ENCODE results near the gene IL6. TPM values are rescaled to one million over a fixed set of nuclear protein-coding genes. Genes with fewer than 3 reads are reported as not detected.

The IL6 gene
- total and polyA plus RNA-seq, 10 of the 15 experiments (the other 5 are each of a cell fraction or from before 2014, with no cell fraction given) = not detected

GRCh38 chr7:22695476-22696132 is 31.4 kb upstream of the IL6 start (continued):
- TF ChIP-seq CHD2 (IDR thresholded peaks at IDR 0.05; ENCODE audit: borderline replicate concordance, low read depth, low read length) (no peak), MLLT1 (IDR thresholded peaks at IDR 0.05) (no peak), MAX (IDR thresholded peaks at IDR 0.05; ENCODE audit: low read depth, low read length) (no peak), RFX5 (IDR thresholded peaks at IDR 0.05; ENCODE audit: low read depth, low read length) (no peak)

DNA sequence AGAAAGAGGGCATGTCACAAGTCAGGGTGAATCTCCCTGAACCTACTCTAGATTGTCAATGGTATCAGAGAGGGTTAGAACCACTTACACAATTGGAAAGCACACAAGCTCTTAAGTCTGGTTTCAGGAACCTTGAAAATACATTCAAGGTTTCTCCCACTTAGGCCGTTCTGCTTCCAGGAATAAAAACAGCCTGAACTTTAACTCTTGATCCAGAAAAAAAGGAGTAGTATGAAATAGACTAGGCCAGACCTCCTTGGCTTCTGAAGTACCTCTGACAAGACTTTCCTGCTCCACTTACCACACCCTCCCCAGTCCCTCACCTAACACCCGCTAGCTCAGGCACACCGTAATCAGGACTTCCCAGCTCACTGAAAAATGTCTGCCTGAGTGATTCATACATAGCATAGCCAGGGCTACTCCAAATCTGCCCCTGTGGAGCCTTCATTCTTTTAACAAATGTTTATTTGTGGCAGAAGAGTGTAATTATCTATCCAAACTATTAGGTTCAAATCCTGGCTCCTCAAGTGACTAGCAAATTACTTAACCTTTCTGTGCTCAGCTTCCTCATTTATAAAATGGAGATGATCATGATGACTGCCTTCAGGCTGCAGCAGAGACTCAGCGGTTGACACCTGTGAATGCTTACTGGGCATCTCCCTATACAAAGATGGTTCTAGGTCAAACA is 30.3 kb upstream of the IL6 start:
- no peaks in the 10 kb centered on the region for H3K79me2 ChIP-seq (ENCODE audit: control insufficient read depth, insufficient read depth, low read length)
- in situ Hi-C loops (cut with MboI) (no loop called here), intact Hi-C loops (cut with micrococcal nuclease; ENCODE audit: unreplicated experiment) (no loop called here)
- H2AFZ ChIP-seq (ENCODE audit: control insufficient read depth, low read depth, low read length) = no peak overlapping the region
- FAIRE-seq = no peak
- BruUV-seq (replicated peaks) = no TSS peak
- DNase-seq (ENCODE audit: low read depth, low spot score) = no peak
- ATAC-seq = no peak
- no peak overlapping the region for H3K9ac ChIP-seq (ENCODE audit: control insufficient read depth, insufficient read depth, low read length)
- H3K4me1 ChIP-seq (ENCODE audit: control insufficient read depth, insufficient read depth, low read length) = peaks cover 20% of the 10 kb centered on the region
- no peak overlapping the region for H3K4me2 ChIP-seq (ENCODE audit: control insufficient read depth, insufficient read depth)
- ChIA-PET POLR2A (interaction anchor here (0.6 kb wide), 1 partner anchor 72 kb away, joined by 5 read pairs; no protein-coding TSS in a partner anchor), SMC1A (ENCODE audit: uncharacterized antibody, unreplicated experiment) (interaction anchor here (0.8 to 1.4 kb wide), 4 partner anchors 40 to 136 kb away, joined by 3 to 4 read pairs (median 3); no protein-coding TSS in a partner anchor), CTCF (interaction anchor here (1.0 to 1.8 kb wide), 4 partner anchors 26 to 136 kb away, joined by 3 to 4 read pairs (median 4); no protein-coding TSS in a partner anchor), RAD21 (ENCODE audit: unreplicated experiment) (interaction anchor here (0.7 kb wide), 1 partner anchor 484 kb away, joined by 5 read pairs; no protein-coding TSS in a partner anchor)
- no peaks in the 10 kb centered on the region for H3K36me3 ChIP-seq (ENCODE audit: control insufficient read depth in 2 of 2, insufficient read depth in 2 of 2, low read length in 1 of 2)
- H4K20me1 ChIP-seq (ENCODE audit: control insufficient read depth, insufficient read depth) = no peaks in the 10 kb centered on the region
- no peak overlapping the region for H3K27ac ChIP-seq (ENCODE audit: control insufficient read depth, insufficient read depth)
- no peaks in the 10 kb centered on the region; the same call in 2 of the 3 replicates for H3K9me3 ChIP-seq (replicated peaks; ENCODE audit: control insufficient read depth, insufficient read depth, low read length)
- H3K27me3 ChIP-seq (replicated peaks in 1 of 2; ENCODE audit: control insufficient read depth in 2 of 2, insufficient read depth in 2 of 2, low read length in 1 of 2) = no peaks in the 10 kb centered on the region
- 94% methylated on average over 4 of the region's 4 CpGs for WGBS (ENCODE audit: insufficient coverage, insufficient replicate concordance, low lambda C conversion rate, missing lambda C conversion rate)
- no peak overlapping the region for H3K4me3 ChIP-seq
- no peak for TF ChIP-seq JUND (IDR thresholded peaks at IDR 0.05; ENCODE audit: low read depth, low read length)
- TF ChIP-seq TARDBP (IDR thresholded peaks at IDR 0.05; ENCODE audit: borderline replicate concordance) = no peak
- TF ChIP-seq NFXL1 (IDR thresholded peaks at IDR 0.05; ENCODE audit: borderline replicate concordance) = no peak
- no peak for TF ChIP-seq STAT3 (IDR thresholded peaks at IDR 0.05; ENCODE audit: low read depth, low read length)
- TF ChIP-seq REST (IDR thresholded peaks at IDR 0.05; ENCODE audit: low read depth, low read length) = no peak
- TF ChIP-seq ZBTB33 (IDR thresholded peaks at IDR 0.05) = no peak
- TF ChIP-seq RB1 (IDR thresholded peaks at IDR 0.05; ENCODE audit: borderline replicate concordance) = no peak
- no peak for TF ChIP-seq GATAD2B (conservative IDR thresholded peaks at IDR 0.05; ENCODE audit: low read depth)
- TF ChIP-seq BMI1 (IDR thresholded peaks at IDR 0.05; ENCODE audit: borderline replicate concordance) = no peak
- TF ChIP-seq MTA3 (IDR thresholded peaks at IDR 0.05; ENCODE audit: borderline replicate concordance, low read length) = no peak
